ENCODE measurements around the gene C1orf174.

Gene C1orf174

GRCh38 chr1:3900150-3900968, at the start of gene C1orf174:
TSS of gene C1orf174 (minus strand) at chr1:3900272. CDS start at chr1:3900186, 86 bp downstream.
- peak; percentile 86 for DNase-seq

- no peak for DNase-seq
Measured at GRCh38 chr1:3948344-3948743, 48.3 kb upstream of the C1orf174 start.

- DNase-seq = no peak
Measured at GRCh38 chr1:3945916-3946840, 46.1 kb upstream of the C1orf174 start.

- no peak for DNase-seq
Measured at GRCh38 chr1:3945222-3945621, 45.1 kb upstream of the C1orf174 start.

- DNase-seq = no peak
Measured at GRCh38 chr1:3944578-3945125, 44.6 kb upstream of the C1orf174 start.

- DNase-seq = no peak
Measured at GRCh38 chr1:3943806-3944577, 43.9 kb upstream of the C1orf174 start.

DNA sequence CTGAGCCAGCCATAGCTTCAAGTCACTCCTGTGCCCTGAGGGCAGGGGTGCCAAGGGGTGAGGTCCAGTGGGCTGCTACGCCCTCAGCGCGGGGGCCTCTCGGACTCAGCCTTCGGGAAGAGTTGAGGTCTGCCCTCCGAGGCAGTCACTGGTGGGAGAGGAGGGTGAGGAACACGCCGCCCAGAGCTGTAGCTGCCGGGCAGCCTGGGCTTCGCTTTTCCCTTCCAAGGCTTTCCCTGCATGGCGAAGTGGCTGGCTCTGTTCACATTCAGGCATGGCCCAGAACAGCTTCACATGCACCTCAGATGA, 43.0 kb upstream of the C1orf174 start:
- no peak for DNase-seq

GRCh38 chr1:3942416-3943122, 42.5 kb upstream of the C1orf174 start:
- no peak for DNase-seq

GRCh38 chr1:3940754-3941345, 40.8 kb upstream of the C1orf174 start:
- DNase-seq = no peak

GRCh38 chr1:3940081-3940753, 40.1 kb upstream of the C1orf174 start:
- no peak for DNase-seq

GRCh38 chr1:3939242-3940080, 39.4 kb upstream of the C1orf174 start:
- no peak for DNase-seq

DNA sequence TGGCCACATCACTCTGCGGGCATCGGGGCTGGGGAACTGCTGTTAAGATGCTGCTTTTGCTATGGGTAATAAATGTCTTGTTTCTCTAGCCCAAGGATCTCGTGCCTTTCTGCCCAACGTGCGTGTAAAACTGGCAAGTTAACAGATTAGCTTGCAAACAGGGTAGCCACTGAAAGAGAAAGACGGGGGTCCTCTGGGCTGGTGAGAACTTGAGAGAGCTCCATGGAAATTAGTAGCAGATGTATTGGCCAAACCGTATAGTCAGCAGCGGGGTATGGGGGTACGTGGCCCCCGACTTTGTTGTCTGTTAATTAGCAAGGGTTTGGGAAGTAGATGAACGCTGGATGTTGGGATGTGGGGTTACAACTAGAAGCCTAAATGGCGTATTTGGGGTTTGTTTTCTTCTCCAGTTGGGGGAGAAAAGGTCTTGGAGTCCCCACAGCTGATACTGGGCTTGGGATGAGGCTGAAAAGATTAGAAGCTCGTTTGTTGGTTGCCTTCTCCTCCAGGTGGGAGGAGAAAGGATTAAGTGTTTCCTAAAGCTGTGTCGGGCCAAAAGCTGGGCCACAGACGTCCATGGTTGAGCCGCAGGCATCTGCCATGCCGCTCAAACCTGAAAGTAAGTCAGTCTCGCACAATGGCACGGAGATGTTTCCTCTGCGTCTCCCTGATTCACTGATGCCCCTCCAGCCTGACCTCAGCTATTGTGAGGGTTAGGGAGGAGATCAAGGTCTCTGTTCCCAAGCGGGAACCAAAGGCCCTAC, 32.3 kb upstream of the C1orf174 start:
- no peak for DNase-seq

DNA sequence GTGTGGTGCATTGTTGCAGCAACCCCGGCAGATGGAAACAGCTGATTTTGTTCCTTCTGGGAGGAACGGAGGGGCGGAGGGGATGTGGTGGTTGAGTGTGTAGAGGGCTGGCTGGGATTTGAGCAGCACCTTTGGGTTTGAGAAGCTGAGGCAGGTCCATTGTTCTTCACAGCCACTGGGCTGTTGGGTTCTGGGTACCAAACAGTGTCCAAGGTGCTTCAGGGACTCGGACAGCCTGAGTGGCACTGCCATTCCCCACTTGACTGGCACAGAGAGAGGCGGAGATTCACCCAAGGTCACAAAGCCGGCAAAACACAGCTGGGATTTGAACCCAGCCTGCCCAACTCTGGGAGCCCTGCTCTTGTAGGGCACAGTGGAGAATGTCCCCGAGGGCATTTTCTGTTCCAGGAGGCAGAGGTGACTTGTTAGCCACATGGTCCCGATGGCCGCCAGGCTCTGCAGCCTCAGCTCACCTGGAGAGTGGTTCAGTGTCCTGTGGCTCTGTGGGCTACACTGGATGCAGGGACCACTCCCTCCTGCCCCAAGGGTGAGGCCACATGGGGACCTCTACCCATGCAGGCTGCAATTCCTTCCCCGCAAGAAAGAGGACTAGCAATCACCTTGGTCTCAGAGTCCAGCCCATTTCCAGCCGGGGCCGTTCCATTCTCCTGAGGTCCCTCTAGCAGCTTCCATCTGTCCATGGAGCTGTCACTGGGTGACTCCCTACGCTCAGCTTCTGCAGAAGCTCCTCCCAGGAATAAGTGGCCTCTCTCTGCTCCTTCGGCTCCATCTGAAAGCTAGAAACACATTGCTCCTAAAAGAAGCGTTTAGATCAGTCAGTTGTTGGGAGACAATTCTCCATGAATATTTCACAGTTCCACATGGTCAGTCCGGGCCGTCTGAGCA, 31.2 kb upstream of the C1orf174 start:
- DNase-seq = no peak

- DNase-seq = no peak
Measured at GRCh38 chr1:3930301-3931006, 30.4 kb upstream of the C1orf174 start.

DNA sequence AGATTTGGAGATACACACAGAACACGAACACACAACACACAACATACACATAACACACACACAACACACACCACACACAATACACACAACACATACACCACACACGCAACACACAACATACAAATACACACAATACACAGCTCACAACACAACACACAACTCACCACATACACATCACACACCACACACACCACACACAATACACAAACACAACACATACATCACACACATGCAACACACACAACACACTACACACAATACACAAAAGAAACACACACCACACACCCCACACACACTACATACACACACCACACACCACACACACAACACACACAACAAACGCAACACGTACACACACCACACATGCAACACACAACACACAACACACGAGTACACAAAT, 29.1 kb upstream of the C1orf174 start:
- no peak for DNase-seq

- no peak for DNase-seq
Measured at GRCh38 chr1:3928586-3928985, 28.5 kb upstream of the C1orf174 start.

DNA sequence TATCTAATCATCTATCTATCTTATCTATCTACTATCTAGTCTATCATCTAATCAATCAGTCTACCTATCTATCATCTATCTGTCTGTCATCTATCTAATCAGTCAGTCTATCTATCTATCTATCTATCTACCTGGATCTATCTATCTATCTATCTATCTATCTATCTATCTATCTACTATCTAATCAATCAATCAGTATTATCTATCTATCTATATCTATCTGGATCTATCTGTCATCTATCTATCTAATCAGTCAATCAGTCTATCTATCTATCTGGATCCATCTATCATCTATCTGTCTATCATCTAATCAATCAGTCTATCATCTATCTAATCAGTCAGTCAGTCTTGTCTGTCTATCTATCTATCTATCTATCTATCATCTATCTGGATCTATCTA, 26.9 kb upstream of the C1orf174 start:
- no peak for DNase-seq

DNA sequence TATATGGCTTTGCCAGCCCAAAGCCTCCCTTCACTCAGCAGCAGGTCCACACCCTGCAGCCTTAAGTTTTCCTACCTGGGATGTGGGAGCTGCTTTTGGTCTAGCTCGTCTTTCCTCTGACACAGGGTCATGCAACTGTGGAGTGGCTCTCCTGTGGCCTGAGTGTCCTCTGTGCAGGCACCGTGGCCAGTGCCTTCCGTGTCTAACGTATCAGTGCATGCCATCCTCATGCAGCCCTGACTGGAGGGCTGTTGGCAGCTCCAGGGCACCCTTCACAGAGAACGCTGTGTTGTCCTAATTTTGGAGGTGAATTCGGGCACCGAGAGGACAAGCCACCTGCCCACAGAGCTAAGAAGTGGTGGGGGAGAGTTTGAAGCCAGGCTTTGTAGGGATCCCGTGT, 25.7 kb upstream of the C1orf174 start:
- no peak for DNase-seq

Measured in activated T-cell treated with anti-CD3 and anti-CD28 coated beads for 4 hours (primary cell).